MM.1S (cell line): ENCODE data around the gene ITPRIPL1.

ENCODE experiments used
- DNase-seq: peaks from one replicate; pipeline ENCODE4 v3.0.0-alpha.2; 2015
- H2AFZ ChIP-seq: fragments of 300-600 bp; sonication (generic); 2 replicates; pipeline ENCODE4 v1.6.0; 2016; ENCODE audit warnings: antibody characterized with exemption, low read length
- H3F3A ChIP-seq: fragments of 300-600 bp; sonication (generic); 2 replicates; pipeline ENCODE4 v1.6.1; 2016; ENCODE audit warnings: mild to moderate bottlenecking, antibody characterized with exemption, low read length, moderate library complexity, mixed read lengths; ENCODE audit not compliant: insufficient read depth
- H3K27ac ChIP-seq: fragments of 300-600 bp; sonication (generic); 2 replicates; pipeline ENCODE4 v1.5.1; 2016; ENCODE audit warnings: mild to moderate bottlenecking, low read length
- H3K27me3 ChIP-seq: fragments of 300-600 bp; sonication (generic); replicated peaks from 2 replicates; pipeline ENCODE4 v1.6.0; 2016; ENCODE audit warnings: low read length; ENCODE audit not compliant: insufficient read depth
- H3K36me3 ChIP-seq: fragments of 300-600 bp; sonication (generic); replicated peaks from 2 replicates; pipeline ENCODE4 v1.6.1; 2016; ENCODE audit warnings: mild to moderate bottlenecking, low read length, mixed read lengths; ENCODE audit not compliant: insufficient read depth
- H3K4me1 ChIP-seq: fragments of 300-600 bp; sonication (generic); 2 replicates; pipeline ENCODE4 v1.6.1; 2016; ENCODE audit warnings: low read length, mixed read lengths
- H3K4me2 ChIP-seq: fragments of 300-600 bp; sonication (generic); 2 replicates; pipeline ENCODE4 v1.6.0; 2016; ENCODE audit warnings: low read depth, low read length
- H3K4me3 ChIP-seq: fragments of 300-600 bp; sonication (generic); 2 replicates; pipeline ENCODE4 v1.5.1; 2016; ENCODE audit warnings: low read length, mixed read lengths
- H3K79me2 ChIP-seq: fragments of 300-600 bp; sonication (generic); 2 replicates; pipeline ENCODE4 v1.6.1; 2016; ENCODE audit warnings: mixed run types, low read length, mixed read lengths
- H3K9ac ChIP-seq: fragments of 300-600 bp; sonication (generic); 2 replicates; pipeline ENCODE4 v1.6.1; 2016; ENCODE audit warnings: low read length, mixed read lengths
- H3K9me2 ChIP-seq: fragments of 300-600 bp; sonication (generic); replicated peaks from 2 replicates; pipeline ENCODE4 v1.6.1; 2016; ENCODE audit warnings: mild to moderate bottlenecking, low read length, mixed read lengths; ENCODE audit not compliant: insufficient read depth
- H3K9me3 ChIP-seq: fragments of 300-600 bp; sonication (generic); replicated peaks from 2 replicates; pipeline ENCODE4 v1.6.1; 2016; ENCODE audit warnings: mild to moderate bottlenecking, low read length, mixed read lengths; ENCODE audit not compliant: insufficient read depth
- H4K20me1 ChIP-seq: fragments of 300-600 bp; sonication (generic); 2 replicates; pipeline ENCODE4 v1.6.1; 2016; ENCODE audit warnings: mild to moderate bottlenecking, low read length, moderate library complexity, mixed read lengths; ENCODE audit not compliant: insufficient read depth
- EZH2 ChIP-seq: fragments of 300-600 bp; sonication (generic); optimal IDR thresholded peaks from 2 replicates; pipeline ENCODE3; 2017; ENCODE audit warnings: low read depth, mild to moderate bottlenecking, antibody characterized with exemption, low read length, mixed read lengths
- EZH2phosphoT487 ChIP-seq: fragments of 300-600 bp; sonication (generic); IDR thresholded peaks from 2 replicates; pipeline ENCODE4 v1.6.1; 2018; ENCODE audit warnings: antibody characterized with exemption, low read length
- TF ChIP-seq, protein P1 (sequence below): fragments of 300-600 bp; sonication (generic); IDR thresholded peaks from 2 replicates; pipeline ENCODE4 v1.5.1; 2016; ENCODE audit warnings: antibody characterized with exemption, low read length, mixed read lengths

The ITPRIPL1 gene

DNA sequence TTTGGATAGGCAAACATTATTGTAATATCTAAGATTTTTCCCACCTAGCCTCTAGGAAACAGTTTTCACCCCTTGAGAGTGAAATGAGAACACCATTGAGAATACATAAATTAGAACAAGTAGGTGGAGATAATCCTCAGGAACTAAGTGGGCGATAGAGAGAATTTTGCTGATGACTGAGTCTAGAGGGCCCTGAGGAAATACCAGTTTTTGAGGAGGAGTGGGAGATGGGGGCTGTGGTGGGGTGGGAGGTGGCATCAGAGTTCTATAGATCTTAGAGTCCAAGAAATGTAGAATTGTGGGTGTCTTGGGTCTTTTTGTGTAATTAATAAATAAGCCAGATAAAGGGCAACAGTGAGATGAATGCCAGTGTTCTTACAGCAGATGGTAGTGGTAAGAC, 22.3 kb downstream of the ITPRIPL1 start:
- H3K27me3 ChIP-seq: no peaks in the 10 kb centered on the region
- H4K20me1 ChIP-seq: no peaks in the 10 kb centered on the region
- H3K4me2 ChIP-seq: no peak overlapping the region
- no peak overlapping the region for H3K4me3 ChIP-seq
- no peaks in the 10 kb centered on the region for H3F3A ChIP-seq
- peaks cover 24% of the 10 kb centered on the region for H3K36me3 ChIP-seq
- DNase-seq: no peak
- peaks cover 32% of the 10 kb centered on the region for H3K79me2 ChIP-seq
- H3K9me3 ChIP-seq: no peaks in the 10 kb centered on the region
- H2AFZ ChIP-seq: no peak overlapping the region
- H3K9ac ChIP-seq: no peak overlapping the region
- TF ChIP-seq EZH2phosphoT487: no peak
- TF ChIP-seq EZH2: no peak
- TF ChIP-seq, protein P1, sequence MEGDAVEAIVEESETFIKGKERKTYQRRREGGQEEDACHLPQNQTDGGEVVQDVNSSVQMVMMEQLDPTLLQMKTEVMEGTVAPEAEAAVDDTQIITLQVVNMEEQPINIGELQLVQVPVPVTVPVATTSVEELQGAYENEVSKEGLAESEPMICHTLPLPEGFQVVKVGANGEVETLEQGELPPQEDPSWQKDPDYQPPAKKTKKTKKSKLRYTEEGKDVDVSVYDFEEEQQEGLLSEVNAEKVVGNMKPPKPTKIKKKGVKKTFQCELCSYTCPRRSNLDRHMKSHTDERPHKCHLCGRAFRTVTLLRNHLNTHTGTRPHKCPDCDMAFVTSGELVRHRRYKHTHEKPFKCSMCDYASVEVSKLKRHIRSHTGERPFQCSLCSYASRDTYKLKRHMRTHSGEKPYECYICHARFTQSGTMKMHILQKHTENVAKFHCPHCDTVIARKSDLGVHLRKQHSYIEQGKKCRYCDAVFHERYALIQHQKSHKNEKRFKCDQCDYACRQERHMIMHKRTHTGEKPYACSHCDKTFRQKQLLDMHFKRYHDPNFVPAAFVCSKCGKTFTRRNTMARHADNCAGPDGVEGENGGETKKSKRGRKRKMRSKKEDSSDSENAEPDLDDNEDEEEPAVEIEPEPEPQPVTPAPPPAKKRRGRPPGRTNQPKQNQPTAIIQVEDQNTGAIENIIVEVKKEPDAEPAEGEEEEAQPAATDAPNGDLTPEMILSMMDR: no peak
- H3K9me2 ChIP-seq: no peaks in the 10 kb centered on the region
- no peak overlapping the region for H3K27ac ChIP-seq
- H3K4me1 ChIP-seq: no peaks in the 10 kb centered on the region

DNA sequence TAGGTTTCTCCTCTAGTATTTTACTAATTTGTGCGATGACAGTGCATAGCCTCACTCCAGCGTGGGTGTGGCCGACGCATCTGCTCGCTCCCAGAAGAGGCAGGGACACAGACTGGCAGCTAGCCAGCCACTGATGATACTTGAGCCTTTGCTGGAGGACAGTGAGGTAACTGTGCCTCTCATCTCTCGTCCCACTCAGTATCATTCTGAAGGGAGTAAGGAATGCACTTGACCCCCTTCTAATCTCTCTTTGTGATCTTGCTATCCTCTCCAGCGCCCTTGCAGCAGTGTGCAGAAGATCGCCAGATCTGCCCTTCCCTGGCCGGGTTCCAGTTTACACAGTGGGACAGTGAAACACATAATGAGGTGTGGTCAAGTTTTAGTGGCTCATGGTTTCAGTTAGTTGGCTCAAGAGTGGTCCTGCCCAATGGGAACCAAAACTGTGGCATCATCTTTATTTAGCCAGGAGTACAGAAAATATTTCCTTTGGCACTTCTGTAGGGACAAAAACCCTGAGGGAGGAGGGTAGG, 28.0 kb downstream of the ITPRIPL1 start:
- no peak overlapping the region for H3K4me3 ChIP-seq
- H3K36me3 ChIP-seq: peaks cover 21% of the 10 kb centered on the region
- H3K9me3 ChIP-seq: no peaks in the 10 kb centered on the region
- no peak overlapping the region for H3K4me2 ChIP-seq
- no peaks in the 10 kb centered on the region for H3K79me2 ChIP-seq
- H4K20me1 ChIP-seq: no peaks in the 10 kb centered on the region
- no peaks in the 10 kb centered on the region for H3K27me3 ChIP-seq
- no peaks in the 10 kb centered on the region for H3K4me1 ChIP-seq
- TF ChIP-seq EZH2 (no peak), EZH2phosphoT487 (no peak)
- TF ChIP-seq, protein P1: no peak
- H3F3A ChIP-seq: no peaks in the 10 kb centered on the region
- no peak overlapping the region for H3K27ac ChIP-seq
- H3K9me2 ChIP-seq: no peaks in the 10 kb centered on the region
- H3K9ac ChIP-seq: no peak overlapping the region
- H2AFZ ChIP-seq: no peak overlapping the region
- no peak for DNase-seq

DNA sequence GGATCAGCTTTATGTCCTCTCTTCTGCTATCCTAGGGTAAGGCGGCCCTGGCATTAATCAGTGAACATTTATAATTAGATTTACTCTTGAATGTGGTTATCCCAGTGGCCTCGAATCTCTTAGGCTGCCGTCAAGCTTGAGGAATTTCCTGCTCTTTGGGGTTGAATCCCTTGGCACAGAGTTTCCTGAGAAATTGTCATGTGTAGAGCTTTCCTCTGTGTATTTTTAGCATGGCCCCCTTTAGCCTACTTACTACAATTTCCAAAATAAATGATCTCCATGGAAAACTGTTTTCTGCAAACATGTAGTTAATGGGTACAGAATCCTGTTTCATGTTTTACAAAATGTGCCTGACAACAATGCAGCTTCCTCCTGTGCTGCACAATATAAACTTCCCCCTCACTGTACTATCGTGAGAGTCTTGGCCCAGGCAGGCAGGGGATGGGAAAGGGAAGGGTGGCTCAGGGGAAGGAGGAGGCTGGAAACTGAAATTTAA, 28.5 kb downstream of the ITPRIPL1 start:
- Histone ChIP-seq H3K9me2 (no peaks in the 10 kb centered on the region), H4K20me1 (no peaks in the 10 kb centered on the region), H3K79me2 (no peaks in the 10 kb centered on the region), H3K27me3 (no peaks in the 10 kb centered on the region), H3F3A (no peaks in the 10 kb centered on the region), H3K4me2 (no peak overlapping the region), H3K27ac (no peak overlapping the region), H3K9me3 (no peaks in the 10 kb centered on the region), H2AFZ (no peak overlapping the region), H3K36me3 (peaks cover 21% of the 10 kb centered on the region), H3K4me3 (no peak overlapping the region), H3K9ac (no peak overlapping the region), H3K4me1 (no peaks in the 10 kb centered on the region)
- TF ChIP-seq, protein P1: no peak
- TF ChIP-seq EZH2phosphoT487 (no peak), EZH2 (no peak)
- DNase-seq: no peak
